GM12878 (cell line): ENCODE data around the gene YIF1A.

Experiments used
- ATF2 ChIP-seq: IDR thresholded peaks from 2 replicates; pipeline ENCODE4 v1.6.1; 2012; ENCODE audit warnings: low read length, inconsistent platforms
- CEBPB ChIP-seq, 2 experiments: fragments of 150-350 bp in 1 of 2; IDR thresholded peaks; 2 replicates each; pipeline ENCODE4 v1.6.1; 2012 to 2014; ENCODE audit warnings: low read depth in 2 of 2, low read length in 2 of 2, borderline replicate concordance in 1 of 2, inconsistent platforms in 1 of 2
- DPF2 ChIP-seq: fragments of 450-650 bp; IDR thresholded peaks from 2 replicates; pipeline ENCODE4 v1.6.1; 2017; ENCODE audit warnings: mild to moderate bottlenecking
- HCFC1 ChIP-seq: fragments of 150-350 bp; IDR thresholded peaks from 2 replicates; pipeline ENCODE4 v1.6.1; 2014; ENCODE audit warnings: low read length
- HDAC6 ChIP-seq: fragments of 200-600 bp; sonication (generic); IDR thresholded peaks from one replicate; pipeline ENCODE4 v1.8.0; 2017; ENCODE audit warnings: antibody characterized with exemption; ENCODE audit not compliant: unreplicated experiment
- HDGF ChIP-seq: fragments of 450-650 bp; IDR thresholded peaks from 2 replicates; pipeline ENCODE4 v1.6.1; 2016; ENCODE audit warnings: antibody characterized with exemption
- POLR2AphosphoS5 ChIP-seq: IDR thresholded peaks from 2 replicates; pipeline ENCODE4 v1.6.1; 2011; ENCODE audit warnings: mild to moderate bottlenecking, low read length, inconsistent platforms
- TAF1 ChIP-seq: IDR thresholded peaks from 2 replicates; pipeline ENCODE4 v1.6.1; 2011; ENCODE audit warnings: mild to moderate bottlenecking, low read depth, low read length, borderline replicate concordance
- USF2 ChIP-seq: IDR thresholded peaks from 2 replicates; pipeline ENCODE4 v1.6.1; 2011; ENCODE audit warnings: low read depth, low read length, improper control_type of control experiment, borderline replicate concordance
- TF ChIP-seq, protein P1 (sequence below), 3 experiments: IDR thresholded peaks in 2 of 3; conservative IDR thresholded peaks in 1 of 3; 2 replicates each; pipeline ENCODE4 v1.5.1; 2011; ENCODE audit warnings: low read depth in 3 of 3, low read length in 3 of 3, mild to moderate bottlenecking in 3 of 3, control low read depth in 2 of 3, moderate library complexity in 2 of 3, inconsistent platforms in 1 of 3, mixed read lengths in 1 of 3; ENCODE audit not compliant: control insufficient read depth in 2 of 3, insufficient read depth in 1 of 3; ENCODE audit errors: extremely low read depth in 1 of 3
- TF ChIP-seq, protein P2 (sequence below): fragments of 450-650 bp; IDR thresholded peaks from 2 replicates; pipeline ENCODE4 v1.6.1; 2017; ENCODE audit warnings: antibody characterized with exemption, mild to moderate bottlenecking, moderate library complexity
- TF ChIP-seq, protein P3 (sequence below): fragments of 450-650 bp; IDR thresholded peaks from 2 replicates; pipeline ENCODE4 v1.6.1; 2016; ENCODE audit warnings: mild to moderate bottlenecking

- no peak for TF ChIP-seq DPF2
- no peak for TF ChIP-seq CEBPB (IDR thresholded peaks at IDR 0.05; ENCODE audit: borderline replicate concordance in 1 of 2, low read depth in 2 of 2, low read length in 2 of 2)
- TF ChIP-seq POLR2AphosphoS5 = no peak
- TF ChIP-seq, protein P1, sequence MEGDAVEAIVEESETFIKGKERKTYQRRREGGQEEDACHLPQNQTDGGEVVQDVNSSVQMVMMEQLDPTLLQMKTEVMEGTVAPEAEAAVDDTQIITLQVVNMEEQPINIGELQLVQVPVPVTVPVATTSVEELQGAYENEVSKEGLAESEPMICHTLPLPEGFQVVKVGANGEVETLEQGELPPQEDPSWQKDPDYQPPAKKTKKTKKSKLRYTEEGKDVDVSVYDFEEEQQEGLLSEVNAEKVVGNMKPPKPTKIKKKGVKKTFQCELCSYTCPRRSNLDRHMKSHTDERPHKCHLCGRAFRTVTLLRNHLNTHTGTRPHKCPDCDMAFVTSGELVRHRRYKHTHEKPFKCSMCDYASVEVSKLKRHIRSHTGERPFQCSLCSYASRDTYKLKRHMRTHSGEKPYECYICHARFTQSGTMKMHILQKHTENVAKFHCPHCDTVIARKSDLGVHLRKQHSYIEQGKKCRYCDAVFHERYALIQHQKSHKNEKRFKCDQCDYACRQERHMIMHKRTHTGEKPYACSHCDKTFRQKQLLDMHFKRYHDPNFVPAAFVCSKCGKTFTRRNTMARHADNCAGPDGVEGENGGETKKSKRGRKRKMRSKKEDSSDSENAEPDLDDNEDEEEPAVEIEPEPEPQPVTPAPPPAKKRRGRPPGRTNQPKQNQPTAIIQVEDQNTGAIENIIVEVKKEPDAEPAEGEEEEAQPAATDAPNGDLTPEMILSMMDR (IDR thresholded peaks at IDR 0.05 in 2 of 3, conservative IDR thresholded peaks at IDR 0.05 in 1 of 3; ENCODE audit: control insufficient read depth in 2 of 3, extremely low read depth in 1 of 3, insufficient read depth in 1 of 3, low read depth in 3 of 3, low read length in 3 of 3) = no peak
- TF ChIP-seq, protein P2, sequence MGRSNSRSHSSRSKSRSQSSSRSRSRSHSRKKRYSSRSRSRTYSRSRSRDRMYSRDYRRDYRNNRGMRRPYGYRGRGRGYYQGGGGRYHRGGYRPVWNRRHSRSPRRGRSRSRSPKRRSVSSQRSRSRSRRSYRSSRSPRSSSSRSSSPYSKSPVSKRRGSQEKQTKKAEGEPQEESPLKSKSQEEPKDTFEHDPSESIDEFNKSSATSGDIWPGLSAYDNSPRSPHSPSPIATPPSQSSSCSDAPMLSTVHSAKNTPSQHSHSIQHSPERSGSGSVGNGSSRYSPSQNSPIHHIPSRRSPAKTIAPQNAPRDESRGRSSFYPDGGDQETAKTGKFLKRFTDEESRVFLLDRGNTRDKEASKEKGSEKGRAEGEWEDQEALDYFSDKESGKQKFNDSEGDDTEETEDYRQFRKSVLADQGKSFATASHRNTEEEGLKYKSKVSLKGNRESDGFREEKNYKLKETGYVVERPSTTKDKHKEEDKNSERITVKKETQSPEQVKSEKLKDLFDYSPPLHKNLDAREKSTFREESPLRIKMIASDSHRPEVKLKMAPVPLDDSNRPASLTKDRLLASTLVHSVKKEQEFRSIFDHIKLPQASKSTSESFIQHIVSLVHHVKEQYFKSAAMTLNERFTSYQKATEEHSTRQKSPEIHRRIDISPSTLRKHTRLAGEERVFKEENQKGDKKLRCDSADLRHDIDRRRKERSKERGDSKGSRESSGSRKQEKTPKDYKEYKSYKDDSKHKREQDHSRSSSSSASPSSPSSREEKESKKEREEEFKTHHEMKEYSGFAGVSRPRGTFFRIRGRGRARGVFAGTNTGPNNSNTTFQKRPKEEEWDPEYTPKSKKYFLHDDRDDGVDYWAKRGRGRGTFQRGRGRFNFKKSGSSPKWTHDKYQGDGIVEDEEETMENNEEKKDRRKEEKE = no peak
- TF ChIP-seq ATF2 = no peak
- TF ChIP-seq HDAC6 = no peak
- TF ChIP-seq, protein P3, sequence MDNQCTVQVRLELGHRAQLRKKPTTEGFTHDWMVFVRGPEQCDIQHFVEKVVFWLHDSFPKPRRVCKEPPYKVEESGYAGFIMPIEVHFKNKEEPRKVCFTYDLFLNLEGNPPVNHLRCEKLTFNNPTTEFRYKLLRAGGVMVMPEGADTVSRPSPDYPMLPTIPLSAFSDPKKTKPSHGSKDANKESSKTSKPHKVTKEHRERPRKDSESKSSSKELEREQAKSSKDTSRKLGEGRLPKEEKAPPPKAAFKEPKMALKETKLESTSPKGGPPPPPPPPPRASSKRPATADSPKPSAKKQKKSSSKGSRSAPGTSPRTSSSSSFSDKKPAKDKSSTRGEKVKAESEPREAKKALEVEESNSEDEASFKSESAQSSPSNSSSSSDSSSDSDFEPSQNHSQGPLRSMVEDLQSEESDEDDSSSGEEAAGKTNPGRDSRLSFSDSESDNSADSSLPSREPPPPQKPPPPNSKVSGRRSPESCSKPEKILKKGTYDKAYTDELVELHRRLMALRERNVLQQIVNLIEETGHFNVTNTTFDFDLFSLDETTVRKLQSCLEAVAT = no peak
- no peak for TF ChIP-seq HCFC1
- TF ChIP-seq TAF1 = no peak
- no peak for TF ChIP-seq USF2
- no peak for TF ChIP-seq HDGF
These were observed 1.3 kb upstream of the YIF1A start for GRCh38 chr11:66290330-66290621.
